ENCODE measurements around the gene SLC9A5. TPM values are rescaled to one million over a fixed set of nuclear protein-coding genes. Genes with fewer than 3 reads are reported as not detected.

SLC9A5 gene
- total RNA-seq, 1 experiment from 2014 or later = 2.4 TPM

DNA sequence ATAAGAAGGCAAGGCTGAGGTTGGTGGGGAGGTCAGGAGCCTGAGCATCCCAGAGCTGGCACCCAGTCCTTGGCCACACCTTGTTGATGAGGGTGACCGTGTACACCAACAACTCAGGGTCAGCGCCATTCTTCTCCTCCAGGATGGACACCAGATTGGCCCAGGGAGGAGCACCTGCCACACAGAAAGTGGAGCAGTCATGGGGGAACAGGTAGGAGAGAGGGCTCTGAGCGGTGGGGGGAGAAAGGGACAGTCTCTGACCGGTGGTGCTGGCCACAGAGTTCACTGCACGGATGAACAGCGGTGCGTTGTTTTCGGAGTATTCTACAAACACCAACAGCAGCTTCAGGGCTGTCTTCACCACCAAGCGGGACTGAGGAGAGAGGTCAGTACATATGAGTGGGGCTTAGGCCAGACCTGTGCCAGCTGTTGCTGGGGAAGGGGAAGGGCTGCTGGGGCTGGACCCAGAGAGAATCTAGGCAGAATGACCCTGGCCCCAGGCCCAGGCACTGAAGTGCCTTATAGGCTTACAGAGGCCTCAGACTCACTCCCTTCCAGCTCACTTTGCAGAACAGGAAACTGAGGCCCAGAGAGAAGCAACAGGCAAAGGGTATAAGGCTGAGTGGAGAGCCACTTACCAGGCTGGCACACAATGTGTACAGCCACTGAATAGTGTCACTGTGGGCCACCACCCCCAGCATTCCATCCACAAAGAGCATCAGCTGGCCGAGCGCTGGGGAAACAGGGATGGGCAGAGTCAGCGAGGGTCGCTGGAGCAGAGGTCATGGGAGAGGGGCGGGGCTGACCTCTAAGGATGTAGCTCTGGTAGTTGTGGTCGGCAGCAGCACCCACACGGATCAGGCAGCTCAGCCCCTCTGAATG is 11.1 kb upstream of the SLC9A5 start:
- Histone ChIP-seq H3K27me3 (replicated peaks; ENCODE audit: control insufficient read depth, insufficient read depth, low read length) (no peaks in the 10 kb centered on the region), H3K4me3 (ENCODE audit: low read depth, low read length) (no peak overlapping the region), H3K4me1 (peaks cover 23% of the 10 kb centered on the region), H3K9me3 (no peaks in the 10 kb centered on the region), H3K36me3 (ENCODE audit: control insufficient read depth, insufficient read depth, low read length) (peaks cover 2% of the 10 kb centered on the region; the same call in 1 of the 2 replicates)
- POLR2A ChIA-PET = interaction anchor here (1.0 kb wide), 1 partner anchor 9 kb away, joined by 3 read pairs; the partner anchor contains the start of gene FHOD1
- intact Hi-C loops (cut with micrococcal nuclease; ENCODE audit: unreplicated experiment) = no loop called here
- CTCF ChIA-PET = interaction anchor here (0.6 kb wide), 1 partner anchor 345 kb away, joined by 3 read pairs; no protein-coding TSS in a partner anchor
- peaks cover 59% of the 10 kb centered on the region for H3K36me3 Mint-ChIP-seq (ENCODE audit: insufficient read depth, unreplicated experiment)
- H3K9me3 Mint-ChIP-seq (ENCODE audit: unreplicated experiment) = no peaks in the 10 kb centered on the region
- TF ChIP-seq, protein P1, sequence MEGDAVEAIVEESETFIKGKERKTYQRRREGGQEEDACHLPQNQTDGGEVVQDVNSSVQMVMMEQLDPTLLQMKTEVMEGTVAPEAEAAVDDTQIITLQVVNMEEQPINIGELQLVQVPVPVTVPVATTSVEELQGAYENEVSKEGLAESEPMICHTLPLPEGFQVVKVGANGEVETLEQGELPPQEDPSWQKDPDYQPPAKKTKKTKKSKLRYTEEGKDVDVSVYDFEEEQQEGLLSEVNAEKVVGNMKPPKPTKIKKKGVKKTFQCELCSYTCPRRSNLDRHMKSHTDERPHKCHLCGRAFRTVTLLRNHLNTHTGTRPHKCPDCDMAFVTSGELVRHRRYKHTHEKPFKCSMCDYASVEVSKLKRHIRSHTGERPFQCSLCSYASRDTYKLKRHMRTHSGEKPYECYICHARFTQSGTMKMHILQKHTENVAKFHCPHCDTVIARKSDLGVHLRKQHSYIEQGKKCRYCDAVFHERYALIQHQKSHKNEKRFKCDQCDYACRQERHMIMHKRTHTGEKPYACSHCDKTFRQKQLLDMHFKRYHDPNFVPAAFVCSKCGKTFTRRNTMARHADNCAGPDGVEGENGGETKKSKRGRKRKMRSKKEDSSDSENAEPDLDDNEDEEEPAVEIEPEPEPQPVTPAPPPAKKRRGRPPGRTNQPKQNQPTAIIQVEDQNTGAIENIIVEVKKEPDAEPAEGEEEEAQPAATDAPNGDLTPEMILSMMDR (IDR thresholded peaks at IDR 0.05; ENCODE audit: insufficient read depth in 1 of 2, low read depth in 1 of 2, low read length in 1 of 2, severe bottlenecking in 1 of 2, unreplicated experiment in 1 of 2) = no peak
- H3K27me3 Mint-ChIP-seq (ENCODE audit: insufficient read depth, unreplicated experiment) = no peaks in the 10 kb centered on the region
- H3K4me3 Mint-ChIP-seq (ENCODE audit: unreplicated experiment) = no peak overlapping the region
- peak overlapping the region; percentile 33 for H3K27ac Mint-ChIP-seq (ENCODE audit: unreplicated experiment)
- H3K4me1 Mint-ChIP-seq (ENCODE audit: low read depth, unreplicated experiment) = peaks cover 13% of the 10 kb centered on the region
- no peak for DNase-seq
- no TSS peak for BruUV-seq (replicated peaks)

DNA sequence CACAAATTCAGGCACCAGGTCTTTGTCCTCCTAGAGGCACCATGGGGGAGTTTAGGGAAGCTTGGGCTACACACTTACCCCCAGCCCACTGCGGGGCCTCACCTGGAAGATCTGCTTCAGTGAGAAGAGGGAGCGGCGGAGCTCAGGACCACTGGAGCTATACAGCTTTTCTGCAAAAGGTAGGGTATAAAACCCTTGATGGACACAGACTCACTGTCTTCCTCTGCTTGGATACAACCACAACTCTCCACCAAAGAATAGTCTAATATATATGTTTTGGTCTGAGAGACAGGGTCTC is 10.6 kb upstream of the SLC9A5 start:
- BruUV-seq (replicated peaks) = no TSS peak
- H3K36me3 Mint-ChIP-seq (ENCODE audit: insufficient read depth, unreplicated experiment) = peaks cover 53% of the 10 kb centered on the region
- DNase-seq = no peak
- H3K27ac Mint-ChIP-seq (ENCODE audit: unreplicated experiment) = no peak overlapping the region
- ChIA-PET POLR2A (interaction anchor here (1.0 kb wide), 1 partner anchor 9 kb away, joined by 3 read pairs; the partner anchor contains the start of gene FHOD1), CTCF (interaction anchor here (0.6 kb wide), 1 partner anchor 86 kb away, joined by 4 read pairs; no protein-coding TSS in a partner anchor)
- Histone ChIP-seq H3K4me1 (peaks cover 23% of the 10 kb centered on the region), H3K27me3 (replicated peaks; ENCODE audit: control insufficient read depth, insufficient read depth, low read length) (no peaks in the 10 kb centered on the region), H3K9me3 (no peaks in the 10 kb centered on the region), H3K36me3 (ENCODE audit: control insufficient read depth, insufficient read depth, low read length) (peaks cover 2% of the 10 kb centered on the region; the same call in 1 of the 2 replicates), H3K4me3 (ENCODE audit: low read depth, low read length) (no peak overlapping the region)
- TF ChIP-seq, protein P1 (IDR thresholded peaks at IDR 0.05; ENCODE audit: insufficient read depth in 1 of 2, low read depth in 1 of 2, low read length in 1 of 2, severe bottlenecking in 1 of 2, unreplicated experiment in 1 of 2) = no peak
- H3K4me1 Mint-ChIP-seq (ENCODE audit: low read depth, unreplicated experiment) = peaks cover 15% of the 10 kb centered on the region
- intact Hi-C loops (cut with micrococcal nuclease; ENCODE audit: unreplicated experiment) = no loop called here
- no peaks in the 10 kb centered on the region for H3K27me3 Mint-ChIP-seq (ENCODE audit: insufficient read depth, unreplicated experiment)
- no peaks in the 10 kb centered on the region for H3K9me3 Mint-ChIP-seq (ENCODE audit: unreplicated experiment)
- H3K4me3 Mint-ChIP-seq (ENCODE audit: unreplicated experiment) = no peak overlapping the region

DNA sequence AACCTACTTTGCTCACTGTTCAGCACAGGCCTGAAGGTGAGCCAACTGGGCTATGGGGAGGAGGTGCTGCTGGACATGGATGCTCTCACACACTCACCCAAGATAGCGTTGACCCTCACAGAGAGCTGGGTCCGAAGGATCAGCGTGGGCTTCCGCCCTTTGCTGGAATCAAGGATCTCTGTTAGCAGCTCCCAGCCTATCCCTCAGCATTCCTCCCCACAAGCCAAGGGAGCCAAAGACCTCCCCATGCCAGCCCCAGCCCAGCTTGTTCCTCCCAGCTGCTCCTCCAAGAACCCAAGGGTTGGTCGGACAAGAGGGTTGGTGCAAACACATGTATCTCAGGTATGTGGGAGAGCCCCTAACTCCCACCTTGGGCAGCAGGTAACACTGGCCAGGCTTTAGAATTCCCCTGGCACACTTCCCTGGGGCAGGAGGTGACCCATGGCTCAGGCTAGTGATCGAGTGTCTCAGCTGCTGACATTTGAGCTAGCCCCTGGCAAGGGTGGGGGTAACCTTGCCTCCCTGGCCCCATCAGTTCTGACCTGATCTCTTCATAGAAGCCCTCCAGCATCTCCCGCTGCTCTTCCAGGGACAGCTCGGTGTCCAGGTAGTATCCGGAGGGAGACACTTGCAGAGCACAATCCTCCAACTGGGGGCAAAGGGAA is 9.8 kb upstream of the SLC9A5 start:
- Mint-ChIP-seq H3K27me3 (ENCODE audit: insufficient read depth, unreplicated experiment) (no peaks in the 10 kb centered on the region), H3K27ac (ENCODE audit: unreplicated experiment) (peak overlapping the region; percentile 3), H3K9me3 (ENCODE audit: unreplicated experiment) (no peaks in the 10 kb centered on the region), H3K4me1 (ENCODE audit: low read depth, unreplicated experiment) (peaks cover 17% of the 10 kb centered on the region), H3K36me3 (ENCODE audit: insufficient read depth, unreplicated experiment) (peaks cover 46% of the 10 kb centered on the region), H3K4me3 (ENCODE audit: unreplicated experiment) (no peak overlapping the region)
- H3K27me3 ChIP-seq (replicated peaks; ENCODE audit: control insufficient read depth, insufficient read depth, low read length) = no peaks in the 10 kb centered on the region
- POLR2A ChIA-PET = interaction anchor here (0.6 kb wide), 1 partner anchor 101 kb away, joined by 3 read pairs; no protein-coding TSS in a partner anchor
- intact Hi-C loops (cut with micrococcal nuclease; ENCODE audit: unreplicated experiment) = no loop called here
- no peaks in the 10 kb centered on the region for H3K9me3 ChIP-seq
- H3K36me3 ChIP-seq (ENCODE audit: control insufficient read depth, insufficient read depth, low read length) = no peaks in the 10 kb centered on the region
- CTCF ChIA-PET = interaction anchor here (0.6 to 0.8 kb wide), 2 partner anchors 12 to 87 kb away, joined by 3 to 4 read pairs; partner anchors contain the start of gene TMEM208
- no peak overlapping the region for H3K4me3 ChIP-seq (ENCODE audit: low read depth, low read length)
- no peak for DNase-seq
- H3K4me1 ChIP-seq = peaks cover 26% of the 10 kb centered on the region
- no TSS peak for BruUV-seq (replicated peaks)
- TF ChIP-seq, protein P1 (IDR thresholded peaks at IDR 0.05; ENCODE audit: insufficient read depth in 1 of 2, low read depth in 1 of 2, low read length in 1 of 2, severe bottlenecking in 1 of 2, unreplicated experiment in 1 of 2) = no peak
